ENCODE results near the gene MUC13. TPM values are rescaled to one million over a fixed set of nuclear protein-coding genes. Genes with fewer than 3 reads are reported as not detected.

MUC13 gene
- total RNA-seq, 1 donor from 2014 or later, result 0.18 TPM

DNA sequence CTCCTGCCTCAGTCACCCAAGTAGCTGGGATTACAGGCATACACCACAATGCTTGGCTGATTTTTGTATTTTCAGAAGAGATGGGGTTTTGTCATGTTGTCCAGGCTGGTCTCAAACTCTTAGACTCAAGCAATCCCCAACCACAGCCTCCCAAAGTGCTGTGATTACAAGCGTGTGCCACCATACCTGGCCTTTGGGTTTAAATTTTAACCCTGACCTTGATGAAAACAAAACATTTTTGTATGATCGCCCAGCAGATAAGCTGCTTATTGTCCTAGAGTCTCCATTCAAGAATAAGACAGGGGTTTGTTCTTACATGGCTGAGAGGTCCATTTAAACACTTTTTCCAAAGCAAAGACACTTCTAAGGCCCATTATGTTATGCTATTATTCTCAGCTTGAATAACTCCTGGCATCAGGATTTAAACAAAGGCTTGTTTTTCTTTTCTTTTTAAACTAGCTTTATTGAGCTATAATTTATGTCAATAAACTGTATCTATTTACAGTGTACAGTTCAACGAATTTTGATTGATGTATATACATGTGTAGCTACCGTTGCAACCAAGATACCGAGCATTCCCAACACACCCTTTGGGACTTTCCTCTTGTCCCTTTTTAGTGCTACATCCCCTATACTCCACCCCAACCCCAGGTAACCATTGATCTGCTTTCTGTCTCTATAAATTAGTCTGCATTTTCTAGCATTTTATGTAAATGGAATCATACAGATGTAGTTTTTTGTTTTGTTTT, 1.4 kb upstream of the MUC13 start:
- ATAC-seq (no peak), DNase-seq (no peak)
- Histone ChIP-seq H3K4me1 (no peaks in the 10 kb centered on the region), H3K27me3 (ENCODE audit: low read depth) (no peaks in the 10 kb centered on the region), H3K4me3 (no peak overlapping the region), H3K9me3 (no peaks in the 10 kb centered on the region), H3K27ac (no peak overlapping the region), H3K36me3 (no peaks in the 10 kb centered on the region)
- TF ChIP-seq CTCF (IDR thresholded peaks at IDR 0.05), result no peak
- intact Hi-C loops (cut with DNase I), result no loop called here

DNA sequence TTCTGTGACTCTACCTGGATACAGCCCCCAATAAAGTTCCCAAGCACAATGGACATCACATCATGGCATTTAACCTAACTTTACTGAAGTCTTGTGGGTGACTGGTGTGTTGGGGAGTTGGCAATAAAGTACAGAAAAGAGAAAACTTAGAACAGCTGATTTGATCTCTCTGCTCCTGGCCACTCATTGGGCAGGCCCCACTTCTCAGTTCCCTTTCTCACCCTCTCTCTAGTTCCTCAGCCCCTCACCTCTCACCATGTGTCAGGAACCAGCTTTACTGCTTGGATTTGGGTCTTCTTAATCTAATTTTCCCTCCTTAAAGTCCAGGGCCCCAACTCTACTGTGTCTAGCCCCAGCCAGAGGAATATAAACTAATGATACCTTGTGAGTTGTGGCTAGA, 713 bp upstream of the MUC13 start:
- Histone ChIP-seq H3K27ac (no peak overlapping the region), H3K4me1 (no peaks in the 10 kb centered on the region), H3K9me3 (no peaks in the 10 kb centered on the region), H3K36me3 (no peaks in the 10 kb centered on the region), H3K27me3 (ENCODE audit: low read depth) (no peaks in the 10 kb centered on the region), H3K4me3 (no peak overlapping the region)
- no peak for DNase-seq
- ATAC-seq, result no peak
- intact Hi-C loops (cut with DNase I), result no loop called here
- no peak for TF ChIP-seq CTCF (IDR thresholded peaks at IDR 0.05)

GRCh38 chr3:124928333-124929202, 6.0 kb downstream of the MUC13 start:
- no peak for DNase-seq
- peak; percentile 76 for TF ChIP-seq CTCF (IDR thresholded peaks at IDR 0.05)
- intact Hi-C loops (cut with DNase I), result no loop called here

DNA sequence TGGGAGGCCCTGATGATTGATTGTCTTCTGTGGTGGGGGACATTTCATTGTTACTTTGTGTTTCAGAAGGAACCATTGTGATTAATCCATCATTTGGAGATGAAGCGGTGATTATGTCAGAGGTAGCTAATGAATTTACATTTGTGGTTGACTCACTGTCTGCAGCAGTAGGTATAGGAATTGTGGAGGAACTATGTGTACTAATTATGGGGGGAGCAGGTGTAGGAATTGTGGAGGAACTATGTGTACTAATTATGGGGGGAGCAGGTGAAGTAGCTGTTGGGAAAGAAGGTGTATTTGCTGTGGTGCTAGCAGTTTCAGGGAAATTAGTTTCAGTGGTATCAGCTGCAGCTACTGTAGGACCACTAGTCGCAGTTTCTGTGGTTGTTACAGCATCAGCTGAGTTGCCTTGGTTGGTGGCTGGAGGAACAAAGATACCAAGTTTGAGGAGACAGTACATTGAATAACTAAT, 6.9 kb downstream of the MUC13 start:
- no peaks in the 10 kb centered on the region for H3K4me1 ChIP-seq
- H3K36me3 ChIP-seq, result no peaks in the 10 kb centered on the region
- H3K27me3 ChIP-seq (ENCODE audit: low read depth), result no peaks in the 10 kb centered on the region
- no peak for ATAC-seq
- intact Hi-C loops (cut with DNase I), result no loop called here
- no peak overlapping the region for H3K4me3 ChIP-seq
- no peak overlapping the region for H3K27ac ChIP-seq
- TF ChIP-seq CTCF (IDR thresholded peaks at IDR 0.05), result no peak
- DNase-seq, result no peak
- H3K9me3 ChIP-seq, result no peaks in the 10 kb centered on the region

More at GRCh38 chr3:124928333-124929202, 6.0 kb downstream of the MUC13 start:
- Histone ChIP-seq H3K27ac (no peak overlapping the region), H3K27me3 (ENCODE audit: low read depth) (no peaks in the 10 kb centered on the region), H3K4me3 (no peak overlapping the region), H3K9me3 (no peaks in the 10 kb centered on the region), H3K4me1 (no peaks in the 10 kb centered on the region), H3K36me3 (no peaks in the 10 kb centered on the region)
- peak; percentile 70 to 76 for ATAC-seq

DNA sequence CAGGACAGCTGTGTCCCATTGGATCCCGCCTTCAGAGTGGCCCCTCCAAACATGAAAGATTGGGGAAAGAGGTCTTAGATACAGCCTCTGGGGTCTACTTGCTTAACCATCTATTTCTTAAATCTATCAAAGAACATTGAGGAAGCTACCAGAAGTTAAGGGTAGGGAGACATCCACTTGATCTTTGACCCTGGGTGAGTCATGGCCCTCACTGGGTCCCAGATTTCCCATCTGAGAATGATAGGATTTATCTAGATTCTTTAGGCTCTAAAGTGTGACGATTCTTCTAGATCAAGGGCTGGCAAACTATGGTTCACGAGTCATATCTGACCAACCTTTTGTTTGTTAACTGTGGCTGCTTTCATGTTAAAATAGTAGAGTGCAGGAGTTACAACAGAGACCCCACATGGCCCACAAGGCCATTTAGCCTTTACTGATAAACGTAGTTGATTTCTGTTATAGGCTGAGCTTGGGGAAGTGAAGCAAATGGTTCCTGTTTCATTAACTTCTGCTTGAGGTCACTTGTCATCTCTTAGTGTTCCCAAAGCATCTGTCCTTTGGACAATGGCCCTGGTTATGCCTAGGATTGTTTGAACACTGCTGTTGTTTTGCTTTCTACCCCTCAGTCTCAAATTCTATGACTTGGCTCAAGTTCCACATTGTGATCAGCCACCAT, 8.0 kb downstream of the MUC13 start:
- Histone ChIP-seq H3K9me3 (no peaks in the 10 kb centered on the region), H3K4me1 (no peaks in the 10 kb centered on the region), H3K4me3 (no peak overlapping the region), H3K27ac (no peak overlapping the region), H3K27me3 (ENCODE audit: low read depth) (no peaks in the 10 kb centered on the region), H3K36me3 (no peaks in the 10 kb centered on the region)
- TF ChIP-seq CTCF (IDR thresholded peaks at IDR 0.05), result no peak
- peak in 1 of 2 donors; percentile 40 for ATAC-seq
- no peak for DNase-seq
- intact Hi-C loops (cut with DNase I), result no loop called here

Data from lower lobe of right lung (tissue), 2 donors.